NT2/D1 (cell line): ENCODE data around the gene PELI2.

Experiments used
- DNase-seq: peaks from one replicate; pipeline ENCODE4 v3.0.0-alpha.2; 2011; ENCODE audit warnings: low read depth, low spot score
- H3K27me3 ChIP-seq: 2 replicates; pipeline ENCODE4 v1.6.0; 2011; ENCODE audit warnings: mild to moderate bottlenecking; ENCODE audit not compliant: insufficient read length, insufficient read depth
- H3K36me3 ChIP-seq: 2 replicates; pipeline ENCODE4 v1.6.1; 2011; ENCODE audit warnings: mild to moderate bottlenecking, low read length, mixed read lengths; ENCODE audit not compliant: insufficient read depth, insufficient read length
- H3K4me1 ChIP-seq: 2 replicates; pipeline ENCODE4 v1.5.1; 2011; ENCODE audit not compliant: insufficient read depth, insufficient read length
- H3K4me3 ChIP-seq: 2 replicates; pipeline ENCODE4 v1.5.1; 2011; ENCODE audit warnings: low read depth; ENCODE audit not compliant: insufficient read length
- H3K9ac ChIP-seq: 2 replicates; pipeline ENCODE4 v1.6.0; 2011; ENCODE audit warnings: low read depth; ENCODE audit not compliant: insufficient read length
- H3K9me3 ChIP-seq: 2 replicates; pipeline ENCODE4 v1.5.1; 2011; ENCODE audit warnings: mild to moderate bottlenecking, low read length; ENCODE audit not compliant: insufficient read depth
- SUZ12 ChIP-seq: IDR thresholded peaks from 2 replicates; pipeline ENCODE4 v1.6.1; 2011; ENCODE audit not compliant: insufficient read length, insufficient read depth; ENCODE audit errors: extremely low read depth
- YY1 ChIP-seq: IDR thresholded peaks from 2 replicates; pipeline ENCODE4 v1.6.1; 2011; ENCODE audit not compliant: insufficient read length, insufficient read depth
- ZNF274 ChIP-seq: IDR thresholded peaks from 2 replicates; pipeline ENCODE4 v1.6.1; 2011; ENCODE audit warnings: mild to moderate bottlenecking, low read depth, low read length

Gene PELI2

GRCh38 chr14:56293506-56293905, 175.3 kb downstream of the PELI2 start:
- no peak for TF ChIP-seq ZNF274
- no peak for TF ChIP-seq YY1
- H3K9ac ChIP-seq: no peak overlapping the region
- peaks cover 6% of the 10 kb centered on the region for H3K36me3 ChIP-seq
- no peak for DNase-seq
- no peaks in the 10 kb centered on the region for H3K4me1 ChIP-seq
- no peaks in the 10 kb centered on the region for H3K9me3 ChIP-seq
- no peaks in the 10 kb centered on the region for H3K27me3 ChIP-seq
- H3K4me3 ChIP-seq: no peak overlapping the region

DNA sequence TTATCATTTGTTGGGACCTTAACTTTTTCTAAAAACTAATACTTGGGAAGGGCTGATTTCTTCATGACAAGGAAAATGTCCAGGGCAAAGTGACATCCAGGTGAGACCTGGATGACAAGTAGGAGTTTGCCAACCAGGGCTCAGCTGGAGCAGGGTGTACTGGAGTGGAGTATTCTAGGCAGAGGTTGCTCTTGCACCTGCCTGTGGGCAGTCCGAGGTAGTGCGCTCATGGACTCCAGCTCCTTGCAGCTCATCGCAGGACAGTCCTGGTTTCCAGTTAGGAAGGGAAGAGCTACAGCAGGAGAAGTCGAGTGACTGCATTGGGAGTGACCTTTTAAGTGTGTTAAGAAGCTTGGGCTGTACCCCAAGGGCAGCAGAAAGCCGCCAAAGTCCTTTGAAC, 175.9 kb downstream of the PELI2 start:
- Histone ChIP-seq H3K27me3 (no peaks in the 10 kb centered on the region), H3K36me3 (peaks cover 6% of the 10 kb centered on the region), H3K9me3 (no peaks in the 10 kb centered on the region), H3K4me1 (no peaks in the 10 kb centered on the region), H3K4me3 (no peak overlapping the region), H3K9ac (no peak overlapping the region)
- DNase-seq: no peak
- TF ChIP-seq ZNF274 (no peak), YY1 (no peak), SUZ12 (no peak)

DNA sequence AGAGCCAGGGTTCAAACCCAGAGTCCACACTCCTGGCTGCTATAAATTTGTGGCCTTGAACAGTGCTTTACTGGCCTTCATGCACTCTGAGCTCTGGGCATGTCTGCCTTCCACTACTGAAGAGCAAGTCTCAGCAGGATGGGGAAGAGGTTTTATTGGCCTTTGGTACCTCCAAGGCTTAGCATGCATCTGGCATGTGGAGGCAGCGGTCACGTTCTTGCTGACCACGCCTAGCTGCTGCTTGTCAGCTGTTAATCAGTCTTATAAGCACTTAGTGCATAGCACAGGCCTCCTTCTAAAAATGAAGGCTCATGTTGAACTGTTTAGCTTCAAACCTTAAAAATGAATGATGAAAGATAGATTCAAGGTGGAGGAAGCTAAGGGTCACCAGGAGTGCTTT, 177.5 kb downstream of the PELI2 start:
- H3K4me1 ChIP-seq: no peaks in the 10 kb centered on the region
- H3K9me3 ChIP-seq: no peaks in the 10 kb centered on the region
- DNase-seq: no peak
- H3K4me3 ChIP-seq: no peak overlapping the region
- H3K27me3 ChIP-seq: no peaks in the 10 kb centered on the region
- H3K36me3 ChIP-seq: peaks cover 6% of the 10 kb centered on the region
- no peak overlapping the region for H3K9ac ChIP-seq
- TF ChIP-seq SUZ12 (no peak), YY1 (no peak), ZNF274 (no peak)

GRCh38 chr14:56297449-56297848, 179.2 kb downstream of the PELI2 start:
- Histone ChIP-seq H3K27me3 (no peaks in the 10 kb centered on the region), H3K36me3 (peaks cover 2% of the 10 kb centered on the region), H3K9me3 (no peaks in the 10 kb centered on the region), H3K4me1 (no peaks in the 10 kb centered on the region), H3K9ac (no peak overlapping the region), H3K4me3 (no peak overlapping the region)
- no peak for DNase-seq
- no peak for TF ChIP-seq YY1
- TF ChIP-seq ZNF274: no peak
- TF ChIP-seq SUZ12: no peak

DNA sequence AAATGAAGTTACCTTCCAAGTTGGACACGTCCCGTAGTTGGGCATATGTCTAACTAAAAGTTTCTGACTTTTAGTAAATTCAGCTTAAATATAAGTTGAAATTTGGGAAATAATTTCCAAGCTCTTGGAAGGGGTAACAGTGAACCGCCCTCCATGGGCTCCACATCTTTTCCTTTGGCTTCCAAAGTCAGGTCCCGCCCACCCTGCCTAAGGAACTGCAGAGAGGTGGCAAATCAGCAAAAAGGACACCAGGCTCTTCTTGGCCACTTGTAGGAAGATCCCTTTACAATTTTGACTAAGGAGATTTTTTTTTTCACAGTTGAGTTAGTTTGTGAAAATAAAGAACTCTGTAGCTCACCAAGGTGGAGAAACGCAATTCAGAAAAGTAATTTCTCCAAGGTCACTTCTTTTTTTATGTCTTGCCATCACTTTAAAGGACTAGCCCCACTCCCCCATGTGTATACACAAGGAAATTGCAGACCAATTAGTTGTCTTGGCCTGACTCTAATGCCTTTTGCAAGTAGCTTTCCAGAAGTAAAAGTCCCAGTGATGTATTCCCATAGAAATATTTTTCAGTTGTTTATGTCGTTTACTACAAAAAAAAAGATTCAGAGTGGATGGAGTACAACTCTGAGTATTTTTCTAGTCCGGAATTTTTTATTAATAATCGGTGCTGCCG, 181.2 kb downstream of the PELI2 start:
- H3K27me3 ChIP-seq: no peaks in the 10 kb centered on the region
- H3K4me3 ChIP-seq: no peak overlapping the region
- H3K9me3 ChIP-seq: no peaks in the 10 kb centered on the region
- H3K4me1 ChIP-seq: no peaks in the 10 kb centered on the region
- H3K9ac ChIP-seq: no peak overlapping the region
- H3K36me3 ChIP-seq: peaks cover 2% of the 10 kb centered on the region
- DNase-seq: no peak
- TF ChIP-seq ZNF274 (no peak), YY1 (no peak), SUZ12 (no peak)

- no peak for DNase-seq
- H3K4me3 ChIP-seq: no peak overlapping the region
- no peaks in the 10 kb centered on the region for H3K9me3 ChIP-seq
- H3K9ac ChIP-seq: no peak overlapping the region
- TF ChIP-seq SUZ12: no peak
- TF ChIP-seq YY1: no peak
- no peak for TF ChIP-seq ZNF274
- no peaks in the 10 kb centered on the region for H3K4me1 ChIP-seq
- peaks cover 2% of the 10 kb centered on the region for H3K36me3 ChIP-seq
- H3K27me3 ChIP-seq: no peaks in the 10 kb centered on the region
Observed at GRCh38 chr14:56300495-56300894, 182.3 kb downstream of the PELI2 start.

DNA sequence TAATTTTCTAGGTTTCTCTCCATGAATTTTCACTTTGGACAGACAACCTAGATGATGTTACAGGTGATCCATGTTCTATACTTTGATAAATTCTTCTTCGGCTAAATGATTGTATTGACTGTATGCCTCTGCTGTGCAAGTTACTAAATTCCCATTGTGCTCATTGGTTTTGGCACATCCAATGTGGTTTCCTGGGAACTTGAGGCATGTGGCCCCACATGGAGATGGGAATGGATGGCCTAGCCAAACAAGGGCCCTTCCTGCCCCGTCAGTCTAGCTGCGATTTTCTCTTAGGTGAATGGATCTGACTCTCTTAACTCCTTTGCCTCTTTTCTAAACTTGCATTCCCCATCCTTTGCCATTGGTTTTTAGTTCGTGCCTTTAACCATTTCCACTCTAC, 186.2 kb downstream of the PELI2 start:
- DNase-seq: no peak
- no peak for TF ChIP-seq SUZ12
- TF ChIP-seq ZNF274: no peak
- TF ChIP-seq YY1: no peak
- no peaks in the 10 kb centered on the region for H3K27me3 ChIP-seq
- no peaks in the 10 kb centered on the region for H3K36me3 ChIP-seq
- H3K4me3 ChIP-seq: no peak overlapping the region
- no peaks in the 10 kb centered on the region for H3K9me3 ChIP-seq
- no peaks in the 10 kb centered on the region for H3K4me1 ChIP-seq
- H3K9ac ChIP-seq: no peak overlapping the region
